ENCODE data around the gene CFAP61. TPM values are rescaled to one million over a fixed set of nuclear protein-coding genes. Genes with fewer than 3 reads are reported as not detected.

Gene CFAP61
- total and polyA plus RNA-seq, 11 donors: 12.1 to 102 (median 41.8) TPM

DNA sequence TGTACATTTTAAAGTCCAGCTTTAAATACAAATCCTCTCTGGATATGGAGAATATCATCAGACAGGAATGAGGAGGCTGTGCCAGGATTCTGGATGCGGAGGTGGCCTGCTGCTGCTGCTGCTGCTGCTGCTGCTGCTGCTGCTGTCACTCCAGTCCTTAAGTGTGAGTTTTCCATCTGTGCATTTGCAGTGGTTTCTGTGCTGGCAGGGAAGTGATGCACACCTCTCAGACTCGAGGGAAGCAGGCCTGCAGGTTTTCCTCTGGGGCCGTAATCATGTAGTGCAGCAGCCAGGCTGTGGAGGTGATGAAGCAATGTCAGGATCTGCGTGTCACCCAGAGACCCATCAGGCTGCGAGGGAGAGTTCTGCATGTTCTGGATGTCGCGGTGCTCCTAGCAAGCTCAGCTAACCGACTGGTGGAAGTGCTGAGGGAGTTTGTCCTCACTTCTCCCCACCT lies 32.0 kb downstream of the CFAP61 start:
- no peaks in the 10 kb centered on the region for H3K9me3 ChIP-seq
- peak overlapping the region in 1 of 12 donors; percentile 11 for H3K4me3 ChIP-seq
- 38 to 47% (median 42%) methylated on average over 8 of the region's 8 CpGs for WGBS, 4 donors
- ATAC-seq (peak; percentile 12 to 41 (median 30)), DNase-seq (peak in 2 of 5 donors; percentile 52 to 65)
- no peak for TF ChIP-seq POLR2A (IDR thresholded peaks at IDR 0.05)
- peaks cover 0 to 4% (median 0%) of the 10 kb centered on the region in 9 donors for H3K27me3 ChIP-seq
- H3K27ac ChIP-seq: peak overlapping the region; percentile 62 to 98 (median 86)
- H3K4me1 ChIP-seq: peaks cover 0 to 18% (median 5%) of the 10 kb centered on the region in 12 donors
- no peaks in the 10 kb centered on the region for H3K36me3 ChIP-seq
- intact Hi-C loops (cut with DNase I): loop anchor here (1.0 to 10.0 kb wide), 6 partner anchors 152 to 488 kb away; no protein-coding TSS in a partner anchor

DNA sequence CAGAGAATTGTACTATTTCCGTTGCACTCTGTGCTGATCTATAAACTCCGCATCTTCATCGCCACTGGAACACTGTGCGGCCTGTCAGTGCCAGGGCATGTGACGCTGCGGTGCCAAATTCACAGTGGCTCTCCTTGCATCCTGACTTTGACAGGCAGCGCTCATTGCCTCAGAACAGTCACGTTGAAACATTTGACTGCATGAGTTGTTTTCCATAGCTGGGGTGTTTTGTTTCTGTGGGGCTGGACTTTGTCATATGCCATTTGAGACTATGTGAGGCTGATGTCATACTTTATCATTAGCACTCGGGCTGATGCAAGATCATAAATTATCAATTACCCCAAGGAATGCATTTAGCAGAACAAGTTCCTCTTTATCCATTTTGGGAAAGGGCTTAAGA lies 32.7 kb downstream of the CFAP61 start:
- Histone ChIP-seq H3K4me1 (peaks cover 0 to 21% (median 5%) of the 10 kb centered on the region in 12 donors), H3K36me3 (no peaks in the 10 kb centered on the region), H3K27ac (peak overlapping the region; percentile 70 to 98 (median 86)), H3K9me3 (no peaks in the 10 kb centered on the region), H3K4me3 (peak overlapping the region in 9 of 12 donors; percentile 21 to 52 (median 35)), H3K27me3 (peaks cover 0 to 4% (median 0%) of the 10 kb centered on the region in 9 donors)
- intact Hi-C loops (cut with DNase I): loop anchor here in 4 of 10 donors (1.0 to 10.0 kb wide), 5 partner anchors 52 to 370 kb away; no protein-coding TSS in a partner anchor
- TF ChIP-seq, protein P1, sequence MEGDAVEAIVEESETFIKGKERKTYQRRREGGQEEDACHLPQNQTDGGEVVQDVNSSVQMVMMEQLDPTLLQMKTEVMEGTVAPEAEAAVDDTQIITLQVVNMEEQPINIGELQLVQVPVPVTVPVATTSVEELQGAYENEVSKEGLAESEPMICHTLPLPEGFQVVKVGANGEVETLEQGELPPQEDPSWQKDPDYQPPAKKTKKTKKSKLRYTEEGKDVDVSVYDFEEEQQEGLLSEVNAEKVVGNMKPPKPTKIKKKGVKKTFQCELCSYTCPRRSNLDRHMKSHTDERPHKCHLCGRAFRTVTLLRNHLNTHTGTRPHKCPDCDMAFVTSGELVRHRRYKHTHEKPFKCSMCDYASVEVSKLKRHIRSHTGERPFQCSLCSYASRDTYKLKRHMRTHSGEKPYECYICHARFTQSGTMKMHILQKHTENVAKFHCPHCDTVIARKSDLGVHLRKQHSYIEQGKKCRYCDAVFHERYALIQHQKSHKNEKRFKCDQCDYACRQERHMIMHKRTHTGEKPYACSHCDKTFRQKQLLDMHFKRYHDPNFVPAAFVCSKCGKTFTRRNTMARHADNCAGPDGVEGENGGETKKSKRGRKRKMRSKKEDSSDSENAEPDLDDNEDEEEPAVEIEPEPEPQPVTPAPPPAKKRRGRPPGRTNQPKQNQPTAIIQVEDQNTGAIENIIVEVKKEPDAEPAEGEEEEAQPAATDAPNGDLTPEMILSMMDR (IDR thresholded peaks at IDR 0.05): no peak
- no peak for TF ChIP-seq POLR2A (IDR thresholded peaks at IDR 0.05)
- DNase-seq (peak; percentile 69 to 90 (median 74)), ATAC-seq (peak; percentile 87 to 92 (median 90))
- 39 to 56% (median 43%) methylated on average over 9 of the region's 9 CpGs for WGBS, 4 donors

DNA sequence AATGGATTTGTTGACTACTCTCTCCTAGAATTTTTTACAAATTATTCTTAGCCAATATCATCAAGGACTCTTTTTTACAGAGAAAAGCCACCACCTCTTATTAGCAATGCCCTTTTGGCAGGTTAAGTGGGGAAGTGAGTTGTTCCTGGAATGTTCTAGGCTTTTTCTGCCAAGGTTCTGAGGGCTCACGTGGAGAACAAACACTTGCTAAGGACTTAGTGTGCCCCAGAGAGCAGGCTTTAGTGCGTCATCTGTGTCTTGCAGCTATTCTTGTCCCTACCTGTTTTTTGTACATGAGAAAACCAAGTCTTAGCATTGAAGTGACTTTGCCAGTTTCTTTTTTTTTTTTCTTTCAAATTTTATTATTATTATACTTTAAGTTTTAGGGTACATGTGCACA lies 33.5 kb downstream of the CFAP61 start:
- Histone ChIP-seq H3K27ac (peak overlapping the region; percentile 79 to 98 (median 86)), H3K4me3 (peak overlapping the region in 9 of 12 donors; percentile 21 to 52 (median 35)), H3K4me1 (peaks cover 0 to 21% (median 5%) of the 10 kb centered on the region in 12 donors), H3K27me3 (peaks cover 0 to 4% (median 0%) of the 10 kb centered on the region in 9 donors), H3K36me3 (no peaks in the 10 kb centered on the region), H3K9me3 (no peaks in the 10 kb centered on the region)
- peak in 3 of 5 donors; percentile 41 to 73 (median 43) for DNase-seq
- 15 to 26% (median 24%) methylated on average over 2 of the region's 2 CpGs for WGBS, 4 donors
- peak; percentile 71 to 82 (median 78) for ATAC-seq
- intact Hi-C loops (cut with DNase I): loop anchor here in 5 of 10 donors (1.0 to 10.0 kb wide), 6 partner anchors 51 to 369 kb away; no protein-coding TSS in a partner anchor
- TF ChIP-seq POLR2A (IDR thresholded peaks at IDR 0.05): no peak
- TF ChIP-seq, protein P1 (IDR thresholded peaks at IDR 0.05): no peak

DNA sequence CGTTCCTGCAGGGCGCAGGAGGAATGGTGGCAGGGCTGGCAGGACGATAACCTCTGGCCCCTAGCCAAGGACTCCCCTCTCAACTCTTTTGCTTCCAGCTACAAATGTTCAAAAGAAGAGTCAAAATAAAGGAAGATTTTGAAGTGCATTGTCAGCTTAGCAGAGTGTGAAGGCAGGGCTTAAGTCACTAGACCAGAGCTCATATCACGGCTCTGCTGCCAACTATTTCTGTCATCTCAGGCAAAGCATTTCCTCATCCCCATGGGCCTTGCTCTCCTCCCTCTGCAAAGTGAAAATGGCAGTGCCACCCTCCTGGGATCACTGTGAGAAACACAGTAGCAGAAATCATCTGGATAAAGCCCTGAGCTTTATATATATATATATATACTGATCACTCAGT lies 36.7 kb downstream of the CFAP61 start:
- H3K27ac ChIP-seq: peak overlapping the region; percentile 20 to 98 (median 86)
- ATAC-seq (peak; percentile 38 to 57 (median 49)), DNase-seq (peak in 4 of 5 donors; percentile 34 to 65 (median 44))
- peaks cover 0 to 4% (median 0%) of the 10 kb centered on the region in 9 donors for H3K27me3 ChIP-seq
- H3K36me3 ChIP-seq: peaks cover 0 to 10% (median 0%) of the 10 kb centered on the region in 9 donors
- peak overlapping the region in 4 of 12 donors; percentile 2 to 42 (median 6) for H3K4me3 ChIP-seq
- no peaks in the 10 kb centered on the region for H3K9me3 ChIP-seq
- peak in 1 of 2 donors; percentile 35 for TF ChIP-seq POLR2A (IDR thresholded peaks at IDR 0.05)
- TF ChIP-seq, protein P1 (IDR thresholded peaks at IDR 0.05): no peak
- intact Hi-C loops (cut with DNase I): loop anchor here in 4 of 10 donors (2.0 to 10.0 kb wide), 4 partner anchors 48 to 366 kb away; no protein-coding TSS in a partner anchor
- 32 to 44% (median 37%) methylated on average over 4 of the region's 4 CpGs for WGBS, 4 donors
- H3K4me1 ChIP-seq: peaks cover 0 to 19% (median 5%) of the 10 kb centered on the region in 12 donors

All from heart left ventricle (tissue), 16 donors.